Mucosa of stomach (tissue), 1 donor: ENCODE measurements around the gene SNX7.

Experiments
- H3K27me3 ChIP-seq: one replicate; pipeline ENCODE4 v1.7.0; 2013; ENCODE audit warnings: mild to moderate bottlenecking, low read length; ENCODE audit not compliant: control insufficient read depth, insufficient read depth
- H3K36me3 ChIP-seq: one replicate; pipeline ENCODE4 v1.7.0; 2013; ENCODE audit warnings: low read length; ENCODE audit not compliant: control insufficient read depth, insufficient read depth
- H3K4me1 ChIP-seq: one replicate; pipeline ENCODE4 v1.7.0; 2013; ENCODE audit warnings: mild to moderate bottlenecking, low read length; ENCODE audit not compliant: control insufficient read depth, insufficient read depth
- H3K4me3 ChIP-seq: one replicate; pipeline ENCODE4 v1.7.0; 2013; ENCODE audit warnings: low read length
- H3K9ac ChIP-seq: one replicate; pipeline ENCODE4 v1.7.0; 2013; ENCODE audit warnings: mild to moderate bottlenecking, low read length, moderate library complexity
- H3K9me3 ChIP-seq: one replicate; pipeline ENCODE4 v1.7.0; 2013; ENCODE audit warnings: mild to moderate bottlenecking, low read length, moderate library complexity; ENCODE audit not compliant: control insufficient read depth
- donor health status: Pancreatic carcinoma.

Gene SNX7

DNA sequence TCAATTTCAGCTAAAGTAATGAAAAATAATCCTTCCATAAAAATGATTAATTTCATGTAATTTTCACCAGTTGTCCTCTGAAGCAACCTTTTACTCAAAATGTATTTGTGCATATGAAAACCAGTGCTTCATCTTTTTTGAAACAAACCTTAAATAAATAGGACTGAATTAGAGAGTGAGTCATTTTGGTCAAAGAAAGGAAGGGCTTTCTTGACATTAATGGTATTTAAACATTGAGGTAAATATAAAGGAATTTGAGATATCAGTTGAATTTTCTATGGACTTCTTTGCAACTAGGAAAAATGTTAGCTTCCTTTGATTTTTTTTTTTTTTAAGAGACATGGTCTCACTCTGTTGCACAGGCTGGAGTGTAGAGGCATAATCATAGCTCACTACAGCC, 38.7 kb downstream of the SNX7 start:
- Histone ChIP-seq H3K36me3 (no peaks in the 10 kb centered on the region), H3K4me3 (no peak overlapping the region), H3K9ac (no peak overlapping the region), H3K9me3 (no peaks in the 10 kb centered on the region), H3K27me3 (no peaks in the 10 kb centered on the region), H3K4me1 (no peaks in the 10 kb centered on the region)

DNA sequence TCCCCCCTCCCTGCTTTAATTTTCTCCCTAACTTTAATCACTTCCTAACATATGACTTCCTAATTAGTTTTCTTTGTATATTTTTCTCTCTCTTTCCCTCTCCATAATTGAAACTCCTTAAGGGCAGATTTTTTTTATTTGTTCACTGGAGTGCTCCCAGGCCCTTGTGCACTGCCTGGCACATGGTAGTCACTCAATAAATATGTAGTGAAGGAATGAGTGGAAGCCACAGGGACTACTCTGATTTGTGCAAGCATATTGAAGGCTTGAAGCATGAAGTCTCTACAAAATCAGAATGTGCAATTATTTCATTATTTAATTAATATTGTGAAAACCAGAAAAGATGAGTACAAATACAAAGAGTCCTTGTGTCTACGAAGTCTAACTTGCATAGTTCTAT, 41.5 kb downstream of the SNX7 start:
- Histone ChIP-seq H3K4me3 (no peak overlapping the region), H3K27me3 (no peaks in the 10 kb centered on the region), H3K9ac (no peak overlapping the region), H3K9me3 (no peaks in the 10 kb centered on the region), H3K4me1 (no peaks in the 10 kb centered on the region), H3K36me3 (no peaks in the 10 kb centered on the region)

DNA sequence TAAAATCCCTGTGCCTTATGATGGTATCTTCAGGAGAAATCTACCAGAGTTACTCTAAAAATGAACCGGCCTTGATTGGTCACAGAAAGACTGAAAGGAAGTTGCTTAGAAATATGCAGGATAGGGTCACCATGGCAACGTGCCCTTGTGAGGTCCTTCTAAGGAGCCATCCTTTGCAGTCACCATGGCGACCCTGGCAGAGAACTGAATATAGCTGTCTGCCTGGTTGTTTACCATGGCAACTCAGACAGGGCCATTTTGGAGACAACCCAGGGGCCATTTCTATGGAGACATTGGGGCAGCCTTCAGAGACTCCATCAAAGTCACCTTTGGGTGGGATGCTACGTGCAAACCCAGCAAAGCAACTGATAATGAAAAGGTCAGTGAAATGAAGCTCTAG, 43.0 kb downstream of the SNX7 start:
- Histone ChIP-seq H3K9me3 (no peaks in the 10 kb centered on the region), H3K4me3 (no peak overlapping the region), H3K27me3 (no peaks in the 10 kb centered on the region), H3K4me1 (no peaks in the 10 kb centered on the region), H3K9ac (no peak overlapping the region), H3K36me3 (no peaks in the 10 kb centered on the region)

DNA sequence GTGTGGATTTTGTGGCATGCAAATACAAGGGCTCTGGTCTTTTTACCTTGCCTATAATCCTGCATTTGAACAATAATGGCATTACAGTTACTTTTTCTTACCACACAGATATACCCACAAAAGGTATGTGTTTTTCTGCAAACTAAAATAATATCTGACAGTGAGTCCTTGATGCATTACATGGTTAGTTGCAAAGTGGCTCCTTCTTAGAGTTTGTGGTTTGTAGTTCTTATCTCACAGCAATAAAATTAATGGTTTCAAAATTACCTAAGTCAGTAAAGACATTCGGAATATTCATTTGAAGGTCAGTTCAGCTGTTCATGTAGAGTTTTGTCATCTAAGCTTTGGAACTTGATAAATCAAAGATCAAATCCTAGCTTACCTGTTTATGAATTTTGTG, 43.5 kb downstream of the SNX7 start:
- Histone ChIP-seq H3K9ac (no peak overlapping the region), H3K4me3 (no peak overlapping the region), H3K27me3 (no peaks in the 10 kb centered on the region), H3K4me1 (no peaks in the 10 kb centered on the region), H3K9me3 (no peaks in the 10 kb centered on the region), H3K36me3 (no peaks in the 10 kb centered on the region)

DNA sequence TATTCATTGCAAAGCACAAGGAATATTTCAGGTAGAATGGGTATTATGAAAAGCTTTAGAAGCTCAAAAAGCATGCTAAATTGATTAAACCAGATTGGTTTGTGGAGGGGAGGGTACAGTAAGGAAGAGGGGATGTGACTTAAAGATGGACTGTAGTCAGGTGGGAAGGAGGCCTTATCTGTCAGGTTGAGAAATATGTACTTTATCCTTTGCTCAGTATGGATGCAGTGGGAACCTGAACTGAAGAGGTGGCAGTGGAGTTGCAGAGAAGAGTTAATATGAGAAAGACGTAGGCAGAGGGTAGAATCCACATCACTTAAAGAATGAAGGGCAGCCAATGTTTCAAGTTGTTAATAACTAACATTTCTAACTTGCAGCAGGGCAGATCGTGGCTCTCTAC, 44.1 kb downstream of the SNX7 start:
- H3K4me3 ChIP-seq = no peak overlapping the region
- H3K9ac ChIP-seq = no peak overlapping the region
- H3K27me3 ChIP-seq = no peaks in the 10 kb centered on the region
- no peaks in the 10 kb centered on the region for H3K36me3 ChIP-seq
- no peaks in the 10 kb centered on the region for H3K9me3 ChIP-seq
- no peaks in the 10 kb centered on the region for H3K4me1 ChIP-seq

DNA sequence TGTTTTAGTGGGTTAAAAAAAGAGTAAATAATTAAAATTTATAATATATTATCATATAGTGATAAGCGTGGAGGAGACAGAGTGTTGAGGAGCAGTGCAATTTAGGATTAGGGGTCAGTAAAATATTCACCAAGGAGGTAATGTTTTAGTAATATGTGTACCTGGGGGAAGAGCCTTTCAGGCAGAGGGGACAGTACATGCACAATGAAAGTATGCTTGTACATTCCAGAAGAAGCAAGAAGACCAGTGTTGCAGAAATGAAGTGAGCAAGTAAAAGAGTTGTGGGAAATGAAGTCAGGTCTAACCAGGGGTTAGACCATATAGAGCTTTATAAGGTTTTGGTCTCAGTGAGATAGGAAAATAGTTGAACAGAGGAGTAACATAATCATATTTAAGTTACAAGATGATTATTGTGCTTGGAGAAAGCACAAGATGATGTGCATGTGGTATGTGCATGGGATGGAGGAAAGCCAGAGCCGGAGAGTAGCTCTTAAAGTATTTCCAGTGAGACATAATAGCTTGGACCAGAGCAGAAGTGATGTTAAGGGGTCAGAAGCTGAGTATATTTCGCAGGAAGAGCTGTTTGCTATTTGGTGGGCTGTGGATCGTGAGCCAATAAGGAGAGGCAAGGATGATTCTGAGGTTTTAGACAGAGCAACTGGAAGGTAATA, 44.8 kb downstream of the SNX7 start:
- H3K9ac ChIP-seq = no peak overlapping the region
- no peaks in the 10 kb centered on the region for H3K4me1 ChIP-seq
- no peaks in the 10 kb centered on the region for H3K27me3 ChIP-seq
- H3K9me3 ChIP-seq = no peaks in the 10 kb centered on the region
- H3K36me3 ChIP-seq = no peaks in the 10 kb centered on the region
- H3K4me3 ChIP-seq = no peak overlapping the region

DNA sequence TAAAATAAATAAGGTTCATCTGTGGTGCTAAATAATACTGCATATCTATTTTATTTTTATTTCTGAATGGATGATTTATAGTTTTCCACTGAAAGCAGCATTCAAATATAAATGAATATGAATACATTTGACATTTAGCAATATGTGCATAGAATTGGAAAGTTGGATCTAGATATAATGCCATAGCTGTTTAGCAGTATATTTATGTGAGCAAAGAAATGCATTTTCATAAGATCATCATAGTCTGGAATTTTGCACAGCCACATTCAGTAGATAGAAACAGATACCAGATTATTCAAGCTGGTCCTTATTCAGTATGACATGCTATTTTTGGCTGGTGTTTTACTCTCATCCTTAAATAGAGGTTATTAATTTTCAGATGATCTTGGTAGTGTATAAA, 46.0 kb downstream of the SNX7 start:
- H3K27me3 ChIP-seq = no peaks in the 10 kb centered on the region
- no peaks in the 10 kb centered on the region for H3K4me1 ChIP-seq
- H3K4me3 ChIP-seq = no peak overlapping the region
- no peaks in the 10 kb centered on the region for H3K9me3 ChIP-seq
- no peaks in the 10 kb centered on the region for H3K36me3 ChIP-seq
- H3K9ac ChIP-seq = no peak overlapping the region

DNA sequence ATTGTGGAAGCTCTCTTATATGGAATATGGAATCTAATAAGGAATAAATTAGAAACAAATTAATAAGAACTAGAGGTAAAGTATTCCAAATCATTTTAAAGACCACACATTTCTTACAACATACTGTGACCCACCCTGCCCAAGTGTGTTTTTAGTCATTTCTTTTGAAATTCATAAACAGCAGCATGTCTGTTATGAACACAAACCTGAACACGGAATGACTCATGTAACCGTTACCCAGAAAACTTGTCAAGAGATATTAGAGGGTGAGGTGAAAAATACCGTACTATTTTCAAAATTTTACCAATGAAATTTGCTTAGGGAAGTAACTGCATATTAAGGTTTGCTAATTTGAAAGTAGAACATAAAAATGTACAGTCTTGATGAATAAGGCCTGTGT, 48.4 kb downstream of the SNX7 start:
- Histone ChIP-seq H3K36me3 (no peaks in the 10 kb centered on the region), H3K9ac (no peak overlapping the region), H3K4me1 (no peaks in the 10 kb centered on the region), H3K27me3 (no peaks in the 10 kb centered on the region), H3K9me3 (no peaks in the 10 kb centered on the region), H3K4me3 (no peak overlapping the region)

DNA sequence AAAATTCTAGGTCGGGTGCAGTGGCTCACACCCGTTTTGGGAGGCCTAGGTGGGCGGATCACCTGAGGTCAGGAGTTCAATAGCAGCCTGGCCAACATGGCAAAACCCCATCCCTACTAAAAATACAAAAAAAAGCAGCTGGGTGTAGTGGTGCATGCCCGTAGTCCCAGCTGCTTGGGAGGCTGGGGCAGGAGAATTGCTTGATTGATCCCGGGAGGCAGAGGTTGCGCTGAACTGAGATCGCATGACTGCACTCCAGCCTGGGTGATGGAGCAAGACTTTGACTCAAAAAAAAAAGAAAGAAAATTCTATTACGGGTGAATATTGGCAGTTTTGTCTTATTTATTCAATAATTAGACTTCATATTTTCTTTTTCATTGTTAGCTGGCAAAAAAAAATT, 62.1 kb downstream of the SNX7 start:
- Histone ChIP-seq H3K4me1 (no peaks in the 10 kb centered on the region), H3K9ac (no peak overlapping the region), H3K27me3 (no peaks in the 10 kb centered on the region)

DNA sequence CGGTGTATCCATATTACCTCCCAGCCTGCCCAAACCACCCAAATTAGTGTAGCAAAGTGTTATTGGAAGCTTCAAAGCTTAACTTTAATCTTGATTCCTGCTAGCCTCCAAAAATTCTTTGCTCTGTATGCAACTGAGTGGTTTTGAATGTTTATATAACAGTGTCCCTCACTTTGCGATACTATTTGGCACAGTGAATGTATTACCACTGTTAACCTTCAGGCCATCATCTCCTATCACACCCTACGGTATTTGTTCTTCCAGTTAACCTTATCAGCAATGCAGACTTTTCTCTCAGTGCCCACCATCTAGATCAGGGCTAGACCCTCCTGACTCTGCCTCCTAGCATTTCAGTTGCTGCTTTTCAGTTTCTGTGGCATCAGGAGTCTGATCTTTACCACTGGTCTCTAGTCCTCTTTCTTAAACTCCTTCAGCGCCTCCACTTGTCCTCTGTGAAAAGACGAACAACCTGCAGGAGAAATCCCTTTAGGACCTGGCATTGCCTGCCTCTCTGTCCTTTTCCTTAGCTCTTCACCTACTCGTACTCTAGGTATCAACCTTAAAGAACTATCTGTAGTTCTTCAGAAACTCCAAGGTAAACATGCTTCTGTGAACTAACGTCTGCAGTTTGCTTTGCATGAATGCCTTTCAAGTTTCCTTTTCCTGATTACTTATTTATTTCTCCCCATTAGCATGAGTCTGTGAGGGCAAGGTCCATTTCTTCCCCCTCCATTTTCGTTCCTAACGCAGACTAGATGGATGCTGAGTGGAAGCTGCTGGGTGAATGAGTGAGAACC, 71.7 kb downstream of the SNX7 start:
- Histone ChIP-seq H3K9ac (peak overlapping the region; percentile 11), H3K36me3 (no peaks in the 10 kb centered on the region), H3K4me3 (peak overlapping the region; percentile 5), H3K27me3 (no peaks in the 10 kb centered on the region), H3K4me1 (peaks cover 16% of the 10 kb centered on the region), H3K9me3 (no peaks in the 10 kb centered on the region)

More for the DNA sequence above, 62.1 kb downstream of the SNX7 start:
- Histone ChIP-seq H3K4me3 (no peak overlapping the region), H3K9me3 (no peaks in the 10 kb centered on the region), H3K36me3 (no peaks in the 10 kb centered on the region)

DNA sequence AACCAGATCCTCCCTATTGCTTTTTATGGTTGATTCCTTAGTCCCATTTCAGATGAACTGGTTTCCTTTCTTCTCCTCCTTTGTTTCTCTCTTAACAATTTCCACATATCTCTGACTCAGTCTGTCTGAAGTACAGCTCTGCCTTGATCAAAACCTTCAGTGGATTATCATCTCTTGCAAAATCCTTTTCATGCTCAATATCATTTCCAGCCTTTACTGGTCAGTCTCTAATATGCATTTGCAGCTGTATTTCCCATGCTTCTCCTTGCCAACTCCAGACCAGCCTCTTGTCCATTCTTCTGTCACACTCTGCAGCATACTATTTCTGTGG, 72.2 kb downstream of the SNX7 start:
- no peak overlapping the region for H3K4me3 ChIP-seq
- no peaks in the 10 kb centered on the region for H3K36me3 ChIP-seq
- H3K9ac ChIP-seq = no peak overlapping the region
- H3K27me3 ChIP-seq = no peaks in the 10 kb centered on the region
- no peaks in the 10 kb centered on the region for H3K9me3 ChIP-seq
- H3K4me1 ChIP-seq = peaks cover 16% of the 10 kb centered on the region

DNA sequence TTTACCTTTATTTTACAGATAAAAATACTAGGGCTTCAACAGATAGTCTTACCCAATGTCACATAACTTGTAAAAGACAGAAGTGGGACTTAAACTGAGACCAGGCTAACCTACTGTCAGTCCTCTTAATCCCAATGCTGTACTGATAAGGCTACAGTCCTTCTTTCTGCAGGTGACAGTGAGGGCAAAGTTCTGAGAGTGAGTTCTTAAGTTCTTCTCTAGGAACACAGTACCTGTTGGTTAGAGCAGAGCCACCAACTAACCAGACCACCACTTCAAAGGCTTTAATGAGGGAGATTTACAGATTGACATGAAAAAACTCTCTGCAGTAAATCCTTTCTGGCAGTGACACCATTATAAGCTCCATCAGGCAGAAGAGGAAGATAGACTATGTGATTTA, 74.2 kb downstream of the SNX7 start:
- Histone ChIP-seq H3K36me3 (no peaks in the 10 kb centered on the region), H3K4me1 (peaks cover 16% of the 10 kb centered on the region), H3K9ac (no peak overlapping the region), H3K9me3 (no peaks in the 10 kb centered on the region), H3K4me3 (no peak overlapping the region), H3K27me3 (no peaks in the 10 kb centered on the region)
